GM21576 (cell line): ENCODE measurements around the gene MYH11.
"Not testable (repeated sequence)": the region's sequence is repeated elsewhere in the genome, so short reads cannot be mapped to it uniquely, and the experiment has no call there.

Experiments
- ATAC-seq: cut with Tn5 transposase; IDR thresholded peaks from one replicate; pipeline ENCODE4 v1.9.1; 2021; ENCODE audit warnings: mild to moderate bottlenecking, moderate library complexity; ENCODE audit not compliant: unreplicated experiment

Gene MYH11

DNA sequence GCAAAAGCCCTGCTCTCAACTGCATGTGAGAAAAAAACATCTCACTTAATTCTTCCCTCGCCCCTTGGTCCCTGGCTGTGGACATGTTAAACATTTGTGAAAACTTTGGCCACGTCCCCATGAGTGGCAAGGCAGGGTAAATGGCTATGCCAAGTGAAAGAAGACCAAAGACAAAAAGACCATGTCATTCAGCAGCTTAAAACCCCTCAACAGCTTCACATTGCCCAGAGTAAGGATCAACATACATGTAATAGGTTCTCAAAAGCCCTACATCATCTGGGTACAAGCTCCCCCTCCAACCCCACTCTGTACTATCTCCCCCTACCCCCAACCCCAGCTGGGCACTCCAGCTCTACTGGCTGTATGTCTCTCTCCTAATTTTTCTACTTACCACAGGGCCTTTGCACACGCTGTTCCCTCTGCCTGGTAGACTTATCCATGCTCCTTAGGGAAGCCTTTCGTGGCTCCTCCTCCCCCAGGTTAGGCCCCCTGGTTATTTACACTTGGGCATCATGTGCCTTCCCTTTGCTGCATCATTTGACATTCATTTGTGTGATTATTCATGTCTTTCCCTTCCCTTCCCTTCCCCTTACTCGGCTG is 131.1 kb downstream of the MYH11 start:
- no peak for ATAC-seq

DNA sequence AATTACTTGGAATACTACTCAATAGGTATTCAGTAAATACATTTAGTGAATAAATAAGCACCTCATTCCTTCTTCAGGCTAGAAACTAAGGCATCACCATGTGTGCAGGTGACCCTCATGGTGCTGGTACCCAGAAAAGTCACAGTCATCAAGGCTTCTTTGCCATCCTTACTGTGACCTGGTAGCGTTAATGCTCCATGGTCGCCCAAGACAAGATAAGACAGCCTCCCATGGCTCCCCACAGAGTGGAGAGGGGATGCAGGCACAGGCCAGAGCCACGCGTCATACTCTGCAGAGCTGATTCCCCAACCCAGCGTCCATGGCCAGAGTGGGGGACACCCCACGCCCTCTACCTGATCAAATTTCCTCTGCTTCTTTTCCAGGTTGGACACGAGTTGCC is 133.0 kb downstream of the MYH11 start:
- no peak for ATAC-seq

DNA sequence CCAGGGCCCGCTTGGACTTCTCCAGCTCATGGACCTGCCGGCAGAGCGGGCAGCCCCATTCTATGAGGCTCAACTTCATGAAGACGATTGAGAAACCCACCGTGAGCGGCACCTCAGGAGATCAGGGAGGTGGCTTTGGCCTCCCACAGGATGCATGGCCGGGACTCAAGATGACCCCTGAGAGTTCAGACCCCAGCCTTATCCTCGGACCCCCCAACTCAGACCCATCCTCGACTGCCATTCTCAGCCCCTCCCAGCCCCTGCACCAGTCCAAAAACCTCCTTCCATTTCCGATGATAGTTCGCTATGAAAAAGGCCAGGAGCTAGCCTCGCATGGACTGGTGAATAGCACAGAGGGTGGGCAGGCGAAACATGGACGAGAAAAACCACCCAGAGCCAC is 135.8 kb downstream of the MYH11 start:
- ATAC-seq, result no peak

GRCh38 chr16:15716694-15717447 is 140.0 kb downstream of the MYH11 start:
- no peak for ATAC-seq

DNA sequence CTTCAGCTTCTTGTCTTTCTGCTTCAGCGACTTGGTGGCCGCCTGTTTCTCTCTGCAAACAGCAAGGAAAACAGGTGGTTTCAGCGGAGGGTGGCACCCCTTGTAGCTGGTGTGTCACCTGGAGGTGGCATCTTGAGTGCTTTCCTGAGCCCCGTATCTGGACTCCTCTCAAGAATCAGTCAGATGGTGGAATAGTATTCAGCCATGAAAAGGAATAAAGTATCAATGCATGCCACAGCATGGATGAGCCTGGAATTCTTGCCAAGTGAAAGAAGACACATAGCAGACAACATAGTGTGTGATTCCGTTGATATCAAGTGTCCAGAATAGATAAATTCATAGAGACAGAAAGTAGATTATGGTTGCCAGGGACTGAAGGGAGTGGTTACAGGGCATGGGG is 141.6 kb downstream of the MYH11 start:
- ATAC-seq, result no peak

DNA sequence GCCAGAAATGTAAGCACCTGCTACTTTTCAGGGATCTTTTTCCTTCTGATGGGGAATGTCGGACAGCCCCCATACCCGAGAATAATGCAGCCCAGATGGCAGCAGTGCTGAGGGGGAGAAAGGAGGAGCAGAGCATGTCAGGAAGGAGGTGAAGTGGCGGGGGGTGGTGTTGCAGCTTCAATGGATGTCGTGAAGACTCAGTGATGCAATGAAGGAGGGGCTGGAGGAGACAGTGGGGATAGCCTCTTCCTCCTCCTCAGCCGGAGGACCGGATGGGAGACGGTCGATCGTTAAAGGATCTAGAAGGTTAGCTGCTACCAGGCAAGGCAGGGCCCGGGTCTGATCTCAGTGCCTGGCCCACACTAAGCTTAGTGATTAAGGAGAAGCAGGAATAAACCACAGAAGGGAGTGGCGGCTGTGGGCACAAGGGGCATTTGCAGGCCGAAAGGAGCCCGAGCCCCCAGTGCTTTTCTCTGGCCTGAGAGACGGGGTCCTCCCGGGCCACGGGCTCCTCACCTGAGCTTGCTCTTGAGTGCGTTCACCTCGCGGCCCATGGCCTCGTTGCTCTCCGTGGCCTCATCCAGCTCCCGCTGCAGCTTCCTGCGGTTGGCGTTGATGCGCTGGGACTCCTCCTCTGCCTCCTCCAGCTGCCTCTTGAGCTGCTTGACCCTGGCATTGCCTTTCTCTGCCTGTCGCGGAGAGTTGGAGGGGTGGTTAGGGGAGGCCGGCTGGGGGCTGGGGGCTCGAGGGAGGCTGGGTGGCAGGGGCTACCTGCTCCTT is 142.2 kb downstream of the MYH11 start:
- no peak for ATAC-seq

DNA sequence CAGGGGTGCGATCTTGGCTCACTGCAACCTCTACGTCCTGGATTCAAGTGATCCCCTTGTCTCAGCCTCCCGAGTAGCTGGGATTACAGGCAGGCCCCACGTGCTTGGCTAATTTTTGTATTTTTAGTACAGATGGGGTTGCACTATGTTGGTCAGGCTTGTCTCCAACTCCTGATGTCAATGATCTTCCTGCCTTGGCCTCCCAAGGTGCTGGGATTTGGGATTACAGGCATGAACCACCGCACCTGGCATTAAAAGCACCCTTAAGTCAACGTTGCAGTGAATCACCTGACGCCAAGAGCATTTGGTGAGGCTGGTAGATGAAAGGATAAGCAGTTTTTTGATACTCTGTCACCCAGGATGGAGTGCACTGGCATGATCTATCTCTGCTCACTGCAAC is 147.8 kb downstream of the MYH11 start:
- no peak for ATAC-seq

DNA sequence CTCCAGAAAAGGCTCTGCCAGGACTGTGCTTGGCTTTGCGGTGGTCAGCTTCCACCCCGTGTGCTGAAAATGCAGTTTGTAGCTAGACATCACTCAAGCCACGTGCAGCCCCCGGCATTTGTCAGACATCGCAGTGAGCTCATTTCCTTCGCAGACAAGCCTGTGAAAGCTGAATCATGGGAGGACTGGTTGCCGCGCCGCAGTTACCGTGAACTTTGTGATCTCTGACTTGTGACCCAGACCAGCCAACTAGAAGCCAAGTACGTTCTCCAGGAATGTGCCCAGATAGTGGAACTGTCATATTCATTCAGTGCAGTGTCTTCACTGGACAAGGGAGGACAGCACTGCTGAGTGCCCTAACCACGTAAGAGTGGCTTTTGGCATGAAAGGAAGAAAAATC is 148.7 kb downstream of the MYH11 start:
- ATAC-seq, result no peak

DNA sequence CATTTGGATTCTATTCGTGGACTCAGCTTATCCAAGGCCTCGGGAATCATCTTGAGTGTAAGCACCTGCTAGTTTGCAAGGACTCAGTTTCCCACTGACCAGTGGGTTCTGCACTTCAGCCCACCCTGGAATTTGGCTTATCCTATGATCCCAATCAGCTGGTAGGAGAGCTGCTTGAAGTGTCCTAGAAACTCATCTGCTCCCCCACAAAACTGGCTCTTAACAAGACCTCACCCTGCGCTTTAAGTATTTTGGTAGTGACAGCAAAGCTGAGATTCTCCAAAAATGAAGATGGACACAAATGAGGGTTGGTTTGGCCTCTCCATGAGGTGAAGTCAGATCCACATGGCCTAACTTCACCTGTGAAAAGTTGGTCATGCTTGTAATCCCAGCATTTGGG is 149.5 kb downstream of the MYH11 start:
- ATAC-seq, result no peak

DNA sequence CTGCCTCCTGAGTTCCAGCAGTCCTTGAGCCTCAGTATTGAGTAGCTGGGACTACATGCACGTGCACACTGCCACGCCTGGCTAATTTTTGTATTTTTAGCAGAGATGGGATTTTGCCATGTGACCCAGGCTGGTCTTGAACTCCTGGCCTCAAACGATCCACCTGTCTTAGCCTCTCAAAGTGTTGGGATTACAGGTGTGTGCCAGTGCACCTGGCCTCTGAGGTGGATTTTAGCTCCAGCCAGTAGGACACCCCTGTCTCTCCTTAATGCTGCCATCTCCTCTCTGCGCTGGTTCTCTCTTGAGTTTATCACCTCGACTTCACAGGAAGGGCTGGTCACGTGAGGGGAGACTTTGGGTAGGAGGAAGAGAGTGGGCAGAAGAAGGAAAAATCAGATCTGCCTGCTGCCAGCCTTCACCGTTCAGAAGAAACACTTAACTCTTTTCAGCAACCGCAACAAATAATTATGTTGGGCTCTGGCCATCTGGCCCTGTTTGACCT is 151.7 kb downstream of the MYH11 start:
- no peak for ATAC-seq

DNA sequence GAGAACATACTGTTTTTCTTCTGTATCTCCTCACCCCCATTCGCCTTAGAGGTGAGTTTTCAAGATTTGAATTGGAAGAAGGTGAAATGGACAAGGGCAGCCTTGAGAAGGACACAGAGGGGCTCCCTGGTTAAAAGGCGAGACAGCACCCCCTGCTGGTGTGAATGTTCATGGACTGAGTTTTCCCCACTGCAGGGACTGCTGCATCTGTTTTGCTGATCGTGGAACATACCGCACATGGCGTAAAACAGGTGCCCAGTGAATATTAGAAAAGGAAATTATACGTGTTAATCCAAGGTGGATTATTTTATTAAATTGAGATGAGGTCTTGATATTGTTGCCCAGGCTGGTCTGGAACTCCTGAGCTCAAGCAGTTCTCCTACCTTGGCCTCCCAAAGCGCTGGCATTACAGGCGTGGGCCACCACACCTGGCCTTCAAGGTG is 152.3 kb downstream of the MYH11 start:
- ATAC-seq, result no peak

DNA sequence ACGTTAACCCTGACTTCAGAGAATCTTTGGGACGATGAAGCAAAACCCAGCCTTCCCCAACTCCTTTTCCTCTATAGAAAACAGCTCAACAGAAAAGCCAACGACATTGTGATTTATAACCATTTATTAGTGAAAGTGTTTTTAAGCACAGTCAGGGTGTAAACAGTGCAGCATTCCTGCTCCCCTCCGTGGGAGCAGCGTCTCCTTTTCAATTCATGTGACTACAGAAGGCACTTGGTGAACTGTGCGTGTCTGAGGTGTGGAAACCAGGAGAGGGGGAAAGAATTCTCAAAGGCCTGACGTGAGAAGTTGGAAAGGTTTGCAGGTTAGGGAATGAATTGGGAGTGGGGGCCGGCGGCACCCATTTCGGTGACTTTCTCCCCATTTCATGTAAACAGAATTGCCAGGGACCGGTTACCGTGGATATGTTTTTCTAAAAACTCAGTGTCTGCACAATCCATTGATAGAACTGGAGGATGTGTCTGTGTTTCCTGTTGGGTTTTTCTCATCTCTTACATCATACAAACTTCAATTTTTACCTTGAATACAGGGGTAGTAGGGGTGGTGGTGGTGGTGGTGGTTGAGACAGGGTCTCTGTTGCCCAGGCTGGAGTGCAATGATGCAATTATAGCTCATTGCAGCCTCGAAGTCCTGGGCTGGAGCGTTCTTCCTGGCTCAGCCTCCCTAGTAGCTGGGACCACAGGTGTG is 153.6 kb downstream of the MYH11 start:
- no peak for ATAC-seq

DNA sequence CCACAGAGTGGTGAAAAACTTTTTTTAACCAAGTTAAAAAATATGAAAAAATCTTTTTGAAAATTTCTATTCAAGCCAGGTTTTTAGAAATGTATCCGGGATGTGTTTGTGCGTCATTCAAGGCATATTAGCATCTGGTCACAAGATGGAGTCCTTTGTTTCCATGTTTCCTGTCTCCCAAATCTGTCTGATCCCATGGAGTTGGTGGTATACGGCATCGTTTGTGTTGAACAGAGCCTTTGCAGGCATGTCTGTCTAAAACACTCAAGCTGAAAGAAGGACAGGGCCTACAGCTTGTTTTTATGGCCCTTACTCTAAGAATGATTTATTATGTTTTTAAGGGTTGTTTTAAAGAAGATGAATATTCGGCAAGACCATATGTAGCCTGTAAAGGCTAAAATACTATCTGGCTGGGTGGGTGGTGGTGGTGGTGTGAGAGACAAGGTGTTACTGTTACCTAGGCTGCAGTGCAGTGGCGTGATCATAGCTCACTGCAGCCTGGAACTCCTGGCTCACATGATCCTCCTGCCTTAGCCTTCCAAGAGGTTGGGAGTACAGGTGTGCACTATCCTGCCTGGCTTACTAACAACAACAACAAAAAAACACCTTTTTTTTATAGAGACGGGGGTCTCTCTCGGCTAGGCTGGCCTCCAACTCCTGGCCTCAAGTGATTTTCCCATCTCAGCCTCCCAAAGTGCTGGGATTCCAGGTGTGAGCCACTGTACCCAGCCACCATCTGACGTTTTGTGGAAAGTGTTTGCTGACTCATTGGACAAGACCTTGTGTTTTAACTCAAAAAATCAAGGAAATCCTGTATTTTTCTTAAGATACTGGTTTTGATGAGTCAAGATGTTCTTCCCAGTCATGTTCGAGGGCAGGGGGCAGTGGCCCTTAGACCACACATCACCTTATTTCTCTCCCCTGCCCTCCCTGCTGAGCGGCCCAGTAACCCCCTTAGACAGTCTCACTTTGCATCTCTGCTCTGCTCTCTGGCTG is 154.6 kb downstream of the MYH11 start:
- no peak for ATAC-seq

GRCh38 chr16:15701367-15701766 is 155.5 kb downstream of the MYH11 start:
- ATAC-seq, result no peak

DNA sequence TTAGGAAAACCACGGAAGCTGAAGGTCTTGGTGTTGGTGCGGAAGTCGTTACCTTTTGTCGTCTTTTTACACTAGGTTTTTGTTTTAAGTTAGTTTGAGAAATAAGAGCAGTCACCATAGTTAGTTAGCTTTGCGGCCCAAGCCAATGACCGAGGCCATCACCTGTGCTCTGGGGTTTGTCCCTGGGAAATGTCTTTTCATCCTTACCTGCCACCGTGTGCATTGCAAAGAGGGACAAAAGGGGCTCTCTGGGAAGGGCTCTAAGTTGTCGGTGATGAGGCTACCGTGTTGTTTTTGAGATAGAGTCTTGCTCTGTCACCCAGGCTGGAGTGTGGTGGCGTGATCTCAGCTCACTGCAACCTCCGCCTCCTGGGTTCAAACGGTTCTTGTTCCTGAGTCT is 157.0 kb downstream of the MYH11 start:
- ATAC-seq, result no peak

GRCh38 chr16:15694499-15694898 is 162.3 kb downstream of the MYH11 start:
- ATAC-seq, result no peak

GRCh38 chr16:15692508-15692907 is 164.3 kb downstream of the MYH11 start:
- not testable (repeated sequence) for ATAC-seq

GRCh38 chr16:15691046-15691445 is 165.8 kb downstream of the MYH11 start:
- no peak for ATAC-seq

GRCh38 chr16:15690296-15690695 is 166.5 kb downstream of the MYH11 start:
- no peak for ATAC-seq

DNA sequence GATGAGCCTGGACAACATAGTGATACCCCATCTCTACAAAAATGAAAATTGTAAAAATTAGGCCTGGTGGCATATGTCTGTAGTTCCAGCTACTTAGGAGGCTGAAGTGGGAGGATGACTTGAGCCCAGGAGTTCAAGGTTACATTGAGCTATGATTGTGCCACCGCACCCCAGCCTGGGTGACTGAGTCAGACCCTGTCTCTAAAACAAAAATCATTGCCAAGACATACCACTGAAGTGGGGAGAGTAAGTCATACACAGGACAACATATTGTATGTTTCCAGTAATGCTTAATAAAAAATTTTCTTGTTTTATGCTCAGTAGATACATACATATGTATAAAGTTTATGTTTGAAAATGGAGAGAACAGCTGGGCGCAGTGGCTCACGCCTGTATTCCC is 167.5 kb downstream of the MYH11 start:
- ATAC-seq, result no peak
